H9 (cell line): ENCODE results near the gene CHPT1. TPM values are rescaled to one million over a fixed set of nuclear protein-coding genes. Genes with fewer than 3 reads are reported as not detected.

Source experiments
- DNase-seq: peaks from one replicate; pipeline ENCODE4 v3.0.0-alpha.2; 2017
- H2AFZ ChIP-seq: one replicate; pipeline ENCODE4 v1.6.1; 2013; ENCODE audit warnings: mild to moderate bottlenecking, low read length, control low read depth, moderate library complexity
- H2AK5ac ChIP-seq: 2 replicates; pipeline ENCODE4 v1.6.1; 2013; ENCODE audit warnings: low read length, control low read depth, mixed read lengths; ENCODE audit not compliant: insufficient read length
- H2BK120ac ChIP-seq: one replicate; pipeline ENCODE4 v1.6.1; 2013; ENCODE audit warnings: low read depth, mild to moderate bottlenecking, low read length, control low read depth, inconsistent platforms; ENCODE audit not compliant: poor library complexity, severe bottlenecking
- H2BK12ac ChIP-seq: 2 replicates; pipeline ENCODE4 v1.6.1; 2013; ENCODE audit warnings: low read length, control low read depth, mixed read lengths, low read depth; ENCODE audit not compliant: insufficient read length
- H2BK15ac ChIP-seq: 2 replicates; pipeline ENCODE4 v1.6.1; 2013; ENCODE audit warnings: low read depth, low read length, control low read depth
- H2BK20ac ChIP-seq: one replicate; pipeline ENCODE4 v1.6.1; 2013; ENCODE audit warnings: low read depth, mild to moderate bottlenecking, low read length, control low read depth, inconsistent platforms; ENCODE audit not compliant: poor library complexity, severe bottlenecking
- H2BK5ac ChIP-seq: 2 replicates; pipeline ENCODE4 v1.6.1; 2013; ENCODE audit warnings: low read length, control low read depth, mixed read lengths; ENCODE audit not compliant: insufficient read length
- H3K14ac ChIP-seq: 2 replicates; pipeline ENCODE4 v1.6.1; 2013; ENCODE audit warnings: low read length, control low read depth; ENCODE audit not compliant: insufficient read depth
- H3K18ac ChIP-seq: 2 replicates; pipeline ENCODE4 v1.6.1; 2013; ENCODE audit warnings: low read depth, mild to moderate bottlenecking, mixed read lengths, low read length, control low read depth; ENCODE audit not compliant: insufficient read length
- H3K23ac ChIP-seq: 2 replicates; pipeline ENCODE4 v1.6.1; 2013; ENCODE audit warnings: low read length, control low read depth, mixed read lengths, low read depth; ENCODE audit not compliant: insufficient read length
- H3K23me2 ChIP-seq: 2 replicates; pipeline ENCODE4 v1.6.1; 2013; ENCODE audit warnings: low read depth, mild to moderate bottlenecking, mixed read lengths, low read length, control low read depth; ENCODE audit not compliant: insufficient read length, poor library complexity, severe bottlenecking
- H3K27ac ChIP-seq: 2 replicates; pipeline ENCODE4 v1.5.1; 2013; ENCODE audit warnings: low read length, control low read depth, mixed read lengths, low read depth; ENCODE audit not compliant: insufficient read length
- H3K27me3 ChIP-seq: 2 replicates; pipeline ENCODE4 v1.6.1; 2013; ENCODE audit warnings: low read length, control low read depth, inconsistent platforms; ENCODE audit not compliant: insufficient read depth
- H3K4ac ChIP-seq: 2 replicates; pipeline ENCODE4 v1.6.1; 2013; ENCODE audit warnings: low read depth, mild to moderate bottlenecking, control low read depth, inconsistent platforms, low read length, moderate library complexity
- H3K4me1 ChIP-seq: 2 replicates; pipeline ENCODE4 v1.6.1; 2013; ENCODE audit warnings: low read length, control low read depth, inconsistent platforms; ENCODE audit not compliant: insufficient read depth
- H3K4me2 ChIP-seq: 2 replicates; pipeline ENCODE4 v1.6.1; 2013; ENCODE audit warnings: low read length, control low read depth, mixed read lengths; ENCODE audit not compliant: insufficient read length, insufficient read depth
- H3K56ac ChIP-seq: 2 replicates; pipeline ENCODE4 v1.6.1; 2013; ENCODE audit warnings: low read depth, mild to moderate bottlenecking, mixed read lengths, low read length, control low read depth; ENCODE audit not compliant: insufficient read length
- H3K79me1 ChIP-seq: 2 replicates; pipeline ENCODE4 v1.6.1; 2013; ENCODE audit warnings: low read depth, mild to moderate bottlenecking, moderate library complexity, low read length, control low read depth, inconsistent platforms; ENCODE audit not compliant: insufficient read depth, poor library complexity, severe bottlenecking
- H3K79me2 ChIP-seq: 2 replicates; pipeline ENCODE4 v1.6.1; 2013; ENCODE audit warnings: low read length, control low read depth, inconsistent platforms; ENCODE audit not compliant: insufficient read depth
- H3K9ac ChIP-seq: 2 replicates; pipeline ENCODE4 v1.6.1; 2013; ENCODE audit warnings: low read length, control low read depth, mixed read lengths; ENCODE audit not compliant: insufficient read length; ENCODE audit errors: extremely low read depth
- H3K9me3 ChIP-seq: one replicate; pipeline ENCODE4 v1.6.1; 2013; ENCODE audit warnings: low read depth, low read length, inconsistent platforms; ENCODE audit not compliant: control insufficient read depth
- H3T11ph ChIP-seq: one replicate; pipeline ENCODE4 v1.6.1; 2013; ENCODE audit warnings: mild to moderate bottlenecking, low read length, control low read depth, inconsistent platforms
- H4K20me1 ChIP-seq: one replicate; pipeline ENCODE4 v1.6.1; 2013; ENCODE audit not compliant: control insufficient read depth, insufficient read length, insufficient read depth
- H4K5ac ChIP-seq: 2 replicates; pipeline ENCODE4 v1.6.1; 2013; ENCODE audit warnings: low read depth, mild to moderate bottlenecking, mixed read lengths, low read length, control low read depth; ENCODE audit not compliant: insufficient read length
- H4K8ac ChIP-seq: replicated peaks from 2 replicates; pipeline ENCODE4 v1.6.1; 2013; ENCODE audit warnings: low read length, control low read depth, mixed read lengths, low read depth; ENCODE audit not compliant: insufficient read length
- H4K91ac ChIP-seq: 2 replicates; pipeline ENCODE4 v1.6.1; 2013; ENCODE audit warnings: low read depth, mild to moderate bottlenecking, moderate library complexity, mixed read lengths, low read length, control low read depth; ENCODE audit not compliant: insufficient read length
- H3K27ac Mint-ChIP-seq, 3 experiments: 2 replicates in 2 of 3; 3 replicates in 1 of 3; pipeline ENCODE4 v1.8.0; 2020 to 2021; ENCODE audit warnings: mixed read lengths in 3 of 3, mild to moderate bottlenecking in 1 of 3, moderate library complexity in 1 of 3
- H3K27me3 Mint-ChIP-seq: 2 replicates; pipeline ENCODE4 v1.8.0; 2021; ENCODE audit warnings: low read depth, mild to moderate bottlenecking, moderate library complexity, mixed read lengths
- H3K36me3 Mint-ChIP-seq, 3 experiments: 2 replicates in 2 of 3; 3 replicates in 1 of 3; pipeline ENCODE4 v1.8.0; 2020 to 2021; ENCODE audit warnings: low read depth in 3 of 3, mixed read lengths in 3 of 3; ENCODE audit not compliant: insufficient read depth in 1 of 3
- H3K4me1 Mint-ChIP-seq, 2 experiments: 2 replicates each; pipeline ENCODE4 v1.8.0; 2020; ENCODE audit warnings: mixed read lengths in 2 of 2
- H3K4me3 Mint-ChIP-seq, 2 experiments: 2 replicates in 1 of 2; 3 replicates in 1 of 2; pipeline ENCODE4 v1.8.0; 2020 to 2021; ENCODE audit warnings: mild to moderate bottlenecking in 2 of 2, mixed read lengths in 2 of 2, moderate library complexity in 1 of 2
- H3K9me3 Mint-ChIP-seq, 2 experiments: 2 replicates in 1 of 2; 3 replicates in 1 of 2; pipeline ENCODE4 v1.8.0; 2020; ENCODE audit warnings: mild to moderate bottlenecking in 2 of 2, mixed read lengths in 2 of 2, moderate library complexity in 1 of 2
- CTCF ChIP-seq: fragments of 200-600 bp; sonication (generic); conservative IDR thresholded peaks from 3 replicates; pipeline ENCODE4 v1.8.0; 2021; ENCODE audit warnings: antibody characterized with exemption, mild to moderate bottlenecking
- whole genome bisulfite sequencing: extraction: QIAGEN DNeasy Blood & Tissue Kit; methylation state at CpG from one replicate; pipeline ENCODE4 v1.1.7; 2013; ENCODE audit warnings: missing lambda C conversion rate, low lambda C conversion rate, mixed read lengths; ENCODE audit not compliant: insufficient read length; ENCODE audit errors: extremely low coverage; 5-methylcytosine and 5-hydroxymethylcytosine counted together
- total RNA-seq: library from RNA; stranded (reverse); gene quantifications from 2 replicates; pipeline ENCODE4 v1.2.1, GENCODE V29; 2021

Gene CHPT1
- total RNA-seq, 1 experiment from 2014 or later = 17.1 TPM

- WGBS = no CpG with 5 or more reads among the region's 1 CpG
These were observed 70.1 kb downstream of the CHPT1 start for GRCh38 chr12:101767537-101767936.

More at GRCh38 chr12:101767537-101767936, 70.1 kb downstream of the CHPT1 start:
- Histone ChIP-seq H2AFZ (no peak overlapping the region), H4K91ac (no peak overlapping the region), H3K4me2 (no peak overlapping the region), H3K23me2 (no peaks in the 10 kb centered on the region), H3K79me1 (no peaks in the 10 kb centered on the region), H3K27ac (no peak overlapping the region), H3K79me2 (no peaks in the 10 kb centered on the region), H2AK5ac (no peak overlapping the region), H3K9ac (no peak overlapping the region), H2BK15ac (no peak overlapping the region), H3K56ac (no peak overlapping the region), H3K14ac (no peak overlapping the region), H3K4ac (no peak overlapping the region), H2BK120ac (no peak overlapping the region), H4K20me1 (no peaks in the 10 kb centered on the region), H2BK20ac (no peak overlapping the region), H2BK5ac (no peak overlapping the region), H3K18ac (no peak overlapping the region), H4K8ac (no peak overlapping the region), H3K23ac (no peak overlapping the region), H3K9me3 (no peaks in the 10 kb centered on the region), H3K27me3 (no peaks in the 10 kb centered on the region), H3T11ph (no peak overlapping the region), H4K5ac (no peak overlapping the region), H3K4me1 (no peaks in the 10 kb centered on the region), H2BK12ac (no peak overlapping the region)
- no peak for DNase-seq
- H3K4me1 Mint-ChIP-seq = no peaks in the 10 kb centered on the region
- H3K9me3 Mint-ChIP-seq = no peaks in the 10 kb centered on the region
- peaks cover 9 to 57% (median 57%) of the 10 kb centered on the region in 3 experiments; a peak in 6 of 7 replicates for H3K36me3 Mint-ChIP-seq
- no peak for TF ChIP-seq CTCF
- H3K27ac Mint-ChIP-seq = no peak overlapping the region
- no peak overlapping the region for H3K4me3 Mint-ChIP-seq
- no peaks in the 10 kb centered on the region for H3K27me3 Mint-ChIP-seq
